Fibroblast of skin of back (primary cell): ENCODE results near the gene AKAP11. TPM values are rescaled to one million over a fixed set of nuclear protein-coding genes. Genes with fewer than 3 reads are reported as not detected.
"Not testable (repeated sequence)": the region's sequence is repeated elsewhere in the genome, so short reads cannot be mapped to it uniquely, and the experiment has no call there.

Source experiments
- DNase-seq: peaks from one replicate; pipeline ENCODE4 v3.0.0-alpha.2; 2013
- polyA plus RNA-seq, 2 experiments: library from polyadenylated mRNA; unstranded; fragments of 120-200 nt; gene quantifications; one replicate each; pipeline ENCODE4 v1.2.1, GENCODE V29; 2013; ENCODE audit not compliant: insufficient read length in 2 of 2

Gene AKAP11, protein sequence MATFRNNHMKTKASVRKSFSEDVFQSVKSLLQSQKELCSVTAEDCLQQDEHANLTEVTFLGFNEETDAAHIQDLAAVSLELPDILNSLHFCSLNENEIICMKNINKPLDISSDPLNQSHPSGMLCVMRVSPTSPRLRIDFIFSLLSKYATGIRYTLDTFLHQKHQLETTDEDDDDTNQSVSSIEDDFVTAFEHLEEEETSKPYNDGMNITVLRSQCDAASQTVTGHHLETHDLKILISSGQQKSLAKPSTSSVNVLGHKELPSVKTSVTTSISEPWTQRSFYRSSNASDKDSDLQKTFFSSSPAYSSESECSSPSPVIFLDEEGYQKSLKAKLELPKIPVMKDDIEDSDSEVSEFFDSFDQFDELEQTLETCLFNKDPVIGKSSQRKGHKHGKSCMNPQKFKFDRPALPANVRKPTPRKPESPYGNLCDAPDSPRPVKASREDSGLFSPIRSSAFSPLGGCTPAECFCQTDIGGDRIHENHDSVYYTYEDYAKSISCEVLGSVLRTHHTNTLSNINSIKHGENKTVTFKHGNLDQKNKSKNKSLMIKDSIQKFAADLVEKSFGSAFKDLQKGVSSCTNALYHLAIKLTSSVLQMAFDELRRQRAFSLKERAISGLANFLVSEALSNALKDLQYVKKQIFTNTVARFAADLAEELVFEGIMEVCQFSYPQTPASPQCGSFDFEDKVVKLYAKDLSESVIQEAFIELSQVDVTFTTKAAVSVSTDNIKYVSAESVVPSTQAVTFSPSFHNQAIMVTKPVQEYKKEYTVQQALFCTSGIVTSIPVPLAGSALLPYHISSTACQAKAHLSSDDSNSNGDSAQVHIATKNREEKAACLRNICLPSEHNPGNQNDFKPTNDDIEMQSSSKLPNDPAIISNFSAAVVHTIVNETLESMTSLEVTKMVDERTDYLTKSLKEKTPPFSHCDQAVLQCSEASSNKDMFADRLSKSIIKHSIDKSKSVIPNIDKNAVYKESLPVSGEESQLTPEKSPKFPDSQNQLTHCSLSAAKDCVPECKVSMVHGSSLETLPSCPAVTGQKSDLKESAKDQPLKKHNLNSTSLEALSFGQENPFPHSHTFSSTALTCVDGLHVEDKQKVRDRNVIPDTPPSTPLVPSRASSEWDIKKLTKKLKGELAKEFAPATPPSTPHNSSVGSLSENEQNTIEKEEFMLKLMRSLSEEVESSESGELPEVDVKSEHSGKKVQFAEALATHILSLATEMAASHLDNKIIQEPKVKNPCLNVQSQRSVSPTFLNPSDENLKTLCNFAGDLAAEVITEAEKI (N-terminal part only)
- polyA plus RNA-seq (2013, experiment 1 of 2; ENCODE audit: insufficient read length) = 16.6 TPM
- 18.7 TPM for polyA plus RNA-seq (2013, experiment 2 of 2; ENCODE audit: insufficient read length)

DNA sequence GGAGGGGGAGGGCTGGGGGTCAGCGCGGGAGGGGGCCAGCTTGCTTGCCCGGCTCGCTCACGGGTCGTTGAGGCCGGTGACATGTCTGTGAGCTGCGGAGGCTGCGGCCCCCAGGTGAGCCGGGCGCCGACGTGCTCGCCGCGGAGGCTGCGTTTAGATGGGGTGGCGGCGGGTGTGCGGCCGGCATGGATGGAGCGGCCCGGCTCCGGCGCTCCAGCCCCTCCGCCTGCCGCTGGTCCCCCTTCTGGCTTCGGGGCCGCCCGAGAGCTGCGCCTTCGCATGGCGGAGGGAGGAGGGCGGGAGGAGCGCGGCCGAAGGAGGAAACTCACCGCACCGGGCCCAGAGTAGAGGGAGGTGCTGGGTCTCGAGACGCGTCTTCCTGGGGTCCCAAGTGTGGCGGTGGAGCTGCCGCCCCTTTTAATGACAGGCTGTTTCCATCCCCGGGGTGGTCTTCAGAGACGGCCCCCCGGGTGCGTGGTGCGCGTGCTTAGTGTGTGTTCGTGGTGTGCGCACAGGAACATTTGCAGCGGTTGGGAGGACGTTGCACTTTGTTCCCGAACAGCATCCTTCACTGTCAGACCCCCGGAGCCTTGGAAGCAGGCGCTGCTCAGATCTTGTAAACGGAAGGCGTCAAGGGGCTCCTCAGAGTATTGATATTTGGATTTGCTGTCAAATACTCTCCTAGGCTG lies at the start of gene AKAP11:
Gene AKAP11 (plus strand): TSS at position 38 of the 689 bp plus-strand sequence. CDS start 14,197 bp downstream, outside the sequence.
- peak; percentile 57 for DNase-seq

DNA sequence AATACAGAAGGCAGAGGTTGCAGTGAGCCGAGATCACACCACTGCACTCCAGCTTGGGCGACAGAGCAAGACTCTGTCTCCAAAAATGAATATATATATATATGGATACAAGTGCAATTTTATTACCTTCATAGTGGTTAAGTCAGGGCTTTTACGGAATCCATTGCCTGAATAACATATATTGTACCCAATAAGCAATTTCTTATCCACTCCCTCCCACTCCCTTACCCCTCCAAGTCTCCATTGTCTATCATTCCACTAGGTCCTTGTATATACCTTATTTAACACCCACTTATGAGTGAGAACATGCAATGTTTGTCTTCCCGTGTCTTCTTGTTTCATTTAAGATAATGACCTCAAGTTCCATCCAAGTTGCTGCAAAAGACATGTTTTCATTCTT lies 48.3 kb upstream of the AKAP11 start:
- no peak for DNase-seq

DNA sequence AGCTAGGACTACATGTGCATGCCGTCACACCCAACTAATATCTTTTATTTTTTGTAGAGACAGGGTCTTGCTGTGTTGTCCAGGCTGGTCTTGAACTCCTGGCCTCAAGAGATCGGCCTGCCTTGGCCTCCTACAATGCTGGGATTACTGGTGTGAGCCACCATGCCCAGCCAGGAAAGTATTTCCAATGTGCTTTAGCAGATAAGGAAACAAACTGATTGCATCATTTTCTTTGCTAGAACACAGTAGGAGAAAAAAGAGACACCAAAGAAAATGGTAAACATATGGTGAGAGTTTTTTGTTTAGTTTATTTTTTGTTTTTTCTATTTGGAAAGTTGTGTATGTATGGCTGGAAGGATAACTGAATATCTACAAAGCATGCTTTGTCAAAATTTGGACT lies 46.9 kb upstream of the AKAP11 start:
- no peak for DNase-seq

DNA sequence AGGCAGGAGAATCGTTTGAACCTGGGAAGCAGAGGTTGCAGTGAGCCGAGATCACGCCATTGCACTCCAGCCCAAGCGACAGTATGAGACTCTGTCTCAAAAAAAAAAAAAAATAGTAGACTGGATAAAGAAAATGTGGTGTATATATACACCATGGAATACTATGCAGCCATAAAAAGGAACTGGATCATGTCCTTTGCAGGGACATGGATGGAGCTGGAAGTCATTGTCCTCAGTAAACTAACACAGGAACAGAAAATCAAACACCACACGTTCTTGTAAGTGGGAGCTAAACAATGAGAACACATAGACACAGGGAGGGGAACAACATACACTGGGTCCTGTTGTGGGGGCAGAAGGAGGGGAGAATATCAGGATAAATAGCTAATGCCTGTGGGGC lies 45.2 kb upstream of the AKAP11 start:
- not testable (repeated sequence) for DNase-seq

DNA sequence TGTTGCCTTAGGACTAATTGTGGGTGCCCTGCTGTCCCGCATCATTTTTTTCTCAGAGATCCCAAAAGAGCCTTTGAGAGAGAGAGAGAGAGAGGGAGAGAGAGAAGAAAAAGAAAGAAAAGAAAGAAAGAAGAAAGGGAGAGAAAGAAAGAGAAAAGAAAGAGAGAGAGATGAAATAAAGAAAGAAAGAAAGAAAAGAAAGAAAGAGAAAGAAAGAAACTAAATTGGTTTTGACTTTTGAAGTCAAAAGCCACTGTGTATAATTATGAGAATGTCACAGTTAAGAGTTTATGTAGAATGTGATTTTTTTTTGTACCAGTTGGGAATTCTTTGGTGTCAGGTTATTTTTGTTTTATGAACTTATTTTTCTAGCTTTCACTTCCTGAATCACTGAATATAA lies 43.4 kb upstream of the AKAP11 start:
- DNase-seq = no peak

DNA sequence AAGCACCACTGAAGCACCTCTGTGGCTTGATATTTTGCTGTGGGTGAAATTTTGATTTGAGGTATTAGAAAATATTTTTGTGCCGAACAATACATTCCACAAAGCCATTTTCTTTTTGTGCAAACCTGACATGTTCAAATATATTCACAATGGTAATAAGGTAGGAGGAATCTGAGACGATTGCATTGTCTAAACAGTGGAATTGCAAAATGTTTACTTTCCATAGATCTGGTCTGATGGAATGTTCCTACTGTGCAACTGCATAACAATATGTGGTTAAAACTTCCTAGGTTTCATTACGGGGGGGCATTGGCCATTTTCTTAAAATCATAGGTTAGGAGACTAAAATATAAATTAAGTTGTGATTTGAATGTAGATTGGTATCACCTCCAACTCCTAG lies 42.7 kb upstream of the AKAP11 start:
- no peak for DNase-seq

DNA sequence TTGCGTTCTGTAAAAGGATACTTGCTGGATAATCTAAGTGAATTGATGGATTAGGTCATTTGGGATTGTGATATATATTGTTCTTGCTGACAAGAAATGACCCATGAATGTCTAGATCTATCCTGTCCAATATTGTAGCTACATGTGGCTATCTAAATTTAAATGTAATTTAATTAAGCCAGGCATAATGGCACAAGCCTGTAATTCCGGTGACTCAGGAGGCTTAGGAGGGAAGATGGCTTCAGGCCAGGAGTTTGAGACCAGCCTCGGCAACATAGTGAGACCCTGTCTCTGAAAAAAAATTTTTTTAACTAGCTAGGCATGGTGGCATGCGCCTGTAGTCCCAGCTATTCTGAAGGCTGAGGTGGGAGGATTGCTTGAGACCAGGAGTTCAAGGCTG lies 39.3 kb upstream of the AKAP11 start:
- no peak for DNase-seq

DNA sequence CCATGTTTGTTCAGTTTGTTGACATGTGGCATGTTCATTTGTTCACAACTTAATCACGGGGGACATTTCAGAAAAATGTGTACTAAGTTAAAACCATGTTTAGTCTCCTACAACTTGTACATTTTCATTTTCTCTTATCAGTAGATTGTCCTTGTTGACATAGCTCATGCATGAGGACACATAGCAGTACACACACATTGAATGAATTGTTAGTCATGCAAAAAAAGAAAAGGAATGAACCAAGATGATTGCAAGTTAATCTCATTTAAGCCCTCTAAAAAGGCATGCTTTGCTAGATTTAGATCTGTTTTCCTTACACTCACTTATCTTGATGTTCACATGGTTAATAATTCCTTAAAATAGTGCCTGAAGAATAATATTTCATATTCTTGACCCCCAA lies 38.2 kb upstream of the AKAP11 start:
- peak; percentile 9 for DNase-seq

DNA sequence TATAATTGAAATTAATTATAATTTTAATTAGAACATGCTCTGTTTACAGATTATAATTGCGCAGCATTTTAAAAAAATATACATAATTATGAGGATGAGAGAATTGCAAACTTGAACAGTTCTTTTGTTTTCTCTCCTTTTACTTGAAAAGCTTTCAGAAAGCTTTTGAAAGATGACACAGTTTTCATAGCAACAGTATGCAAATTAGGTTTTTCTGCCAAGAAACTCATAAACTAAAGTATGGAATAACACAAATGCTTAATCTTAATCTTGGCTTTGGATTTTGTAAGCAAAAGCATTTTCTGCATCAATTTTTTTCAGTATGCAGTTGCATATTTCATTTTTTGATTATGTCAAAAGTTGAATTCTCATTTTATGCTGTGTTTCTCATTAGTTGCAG lies 32.8 kb upstream of the AKAP11 start:
- no peak for DNase-seq

DNA sequence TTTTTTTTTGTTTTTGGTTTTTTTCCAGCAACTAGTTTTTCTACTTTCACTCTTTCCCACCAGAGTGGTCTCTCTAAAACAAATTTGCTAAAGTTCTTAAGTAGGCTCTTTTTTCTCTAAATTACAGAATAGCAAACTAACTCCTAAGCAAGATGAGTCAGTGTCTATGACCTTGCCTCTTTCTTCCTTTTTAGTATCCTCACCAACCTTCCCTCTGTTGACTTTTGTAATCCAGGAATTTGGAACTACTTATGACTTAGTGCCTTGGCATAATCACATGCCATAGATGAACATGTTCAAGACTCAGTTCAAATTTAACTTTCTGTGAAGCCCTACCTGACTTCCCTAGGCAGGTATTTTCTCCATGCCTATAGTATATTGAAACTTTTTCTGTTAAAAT lies 32.3 kb upstream of the AKAP11 start:
- peak; percentile 72 for DNase-seq

DNA sequence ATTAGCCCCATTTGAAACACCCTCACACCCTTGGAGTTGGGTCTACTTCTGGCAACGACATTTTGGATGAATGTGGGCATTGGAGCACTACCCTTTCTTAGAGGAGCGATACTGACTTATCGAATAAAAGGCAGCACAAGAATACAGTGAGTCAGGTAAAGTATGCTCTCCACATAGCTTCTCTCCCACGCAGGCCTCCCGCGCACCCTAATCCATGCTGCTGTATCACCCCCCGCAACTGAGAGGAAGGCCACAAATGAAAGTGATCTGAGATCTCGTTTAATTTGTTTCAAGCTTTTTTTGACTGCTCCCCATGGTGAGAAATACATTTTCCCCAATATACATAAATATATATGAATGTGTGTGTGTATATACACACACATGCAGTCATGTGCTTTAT lies 25.4 kb upstream of the AKAP11 start:
- no peak for DNase-seq

DNA sequence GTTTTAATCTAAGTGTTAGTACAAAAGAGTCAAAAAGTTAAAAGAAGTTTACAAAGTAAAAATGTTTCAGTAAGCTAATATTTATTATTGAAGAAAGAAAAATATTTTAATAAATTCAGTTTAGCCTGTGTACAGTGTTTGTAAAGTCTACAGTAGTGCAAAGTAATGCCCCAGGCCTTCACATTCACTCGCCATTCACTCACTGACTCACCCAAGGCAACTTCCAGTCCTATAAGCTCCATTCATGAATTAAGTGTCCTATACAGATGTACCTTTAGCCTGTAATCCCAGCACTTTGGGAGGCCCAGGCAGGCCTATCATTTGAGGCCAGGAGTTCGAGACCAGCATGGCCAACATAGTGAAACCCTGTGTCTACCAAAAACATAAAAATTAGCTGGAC lies 24.1 kb upstream of the AKAP11 start:
- no peak for DNase-seq

DNA sequence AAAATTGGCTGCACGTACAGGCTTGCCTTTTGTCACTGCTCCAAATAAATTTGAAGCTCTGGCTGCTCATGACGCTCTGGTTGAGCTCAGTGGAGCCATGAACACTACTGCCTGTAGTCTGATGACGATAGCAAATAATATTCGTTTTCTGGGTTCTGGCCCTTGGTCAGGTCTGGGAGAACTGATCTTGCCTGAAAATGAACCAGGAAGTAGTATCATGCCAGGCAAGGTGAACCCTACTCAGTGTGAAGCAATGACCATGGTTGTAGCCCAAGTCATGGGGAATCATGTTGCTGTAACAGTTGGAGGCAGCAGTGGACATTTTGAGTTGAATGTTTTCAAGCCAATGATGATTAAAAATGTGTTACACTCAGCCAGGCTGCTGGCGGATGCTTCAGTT lies 16.1 kb upstream of the AKAP11 start:
- DNase-seq = no peak

DNA sequence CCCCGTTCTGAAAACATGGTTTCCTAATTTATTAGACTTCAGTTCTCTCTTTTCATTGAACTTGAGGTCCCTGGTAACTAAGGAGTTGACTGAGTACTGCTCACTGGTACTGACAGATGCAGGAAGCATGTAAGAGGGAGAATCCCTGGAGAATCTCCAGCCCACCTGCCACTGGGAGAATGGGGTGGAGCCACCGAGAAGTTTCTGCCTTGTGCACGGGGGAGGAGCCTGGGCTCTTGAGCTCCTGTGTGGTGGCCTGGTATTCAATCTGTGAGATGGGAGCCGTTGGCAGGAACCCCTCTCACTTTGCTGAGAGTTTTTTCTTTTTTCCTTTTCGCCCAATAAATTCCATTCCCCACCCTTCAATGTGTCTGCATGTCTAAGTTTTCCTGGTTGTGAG lies 13.2 kb upstream of the AKAP11 start:
- no peak for DNase-seq

DNA sequence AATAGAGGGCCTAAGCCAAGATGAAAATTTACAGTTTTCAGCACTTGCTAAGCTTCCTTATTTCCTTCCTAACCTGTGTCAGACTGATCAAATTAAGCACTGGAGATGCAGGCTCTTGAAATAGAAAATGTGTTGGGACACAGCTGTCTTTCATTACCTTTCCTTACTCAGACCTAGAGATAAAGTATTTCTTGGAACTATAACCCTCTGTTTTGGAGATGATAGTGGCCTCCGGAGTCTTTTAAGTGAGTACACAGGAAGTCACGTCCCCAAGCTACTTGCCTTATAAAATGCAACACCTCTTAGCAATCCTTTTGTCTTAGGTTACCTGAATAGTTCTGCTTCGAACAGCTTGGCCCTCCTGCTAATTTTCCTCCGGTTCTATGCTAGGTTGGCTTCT lies 12.4 kb upstream of the AKAP11 start:
- no peak for DNase-seq

DNA sequence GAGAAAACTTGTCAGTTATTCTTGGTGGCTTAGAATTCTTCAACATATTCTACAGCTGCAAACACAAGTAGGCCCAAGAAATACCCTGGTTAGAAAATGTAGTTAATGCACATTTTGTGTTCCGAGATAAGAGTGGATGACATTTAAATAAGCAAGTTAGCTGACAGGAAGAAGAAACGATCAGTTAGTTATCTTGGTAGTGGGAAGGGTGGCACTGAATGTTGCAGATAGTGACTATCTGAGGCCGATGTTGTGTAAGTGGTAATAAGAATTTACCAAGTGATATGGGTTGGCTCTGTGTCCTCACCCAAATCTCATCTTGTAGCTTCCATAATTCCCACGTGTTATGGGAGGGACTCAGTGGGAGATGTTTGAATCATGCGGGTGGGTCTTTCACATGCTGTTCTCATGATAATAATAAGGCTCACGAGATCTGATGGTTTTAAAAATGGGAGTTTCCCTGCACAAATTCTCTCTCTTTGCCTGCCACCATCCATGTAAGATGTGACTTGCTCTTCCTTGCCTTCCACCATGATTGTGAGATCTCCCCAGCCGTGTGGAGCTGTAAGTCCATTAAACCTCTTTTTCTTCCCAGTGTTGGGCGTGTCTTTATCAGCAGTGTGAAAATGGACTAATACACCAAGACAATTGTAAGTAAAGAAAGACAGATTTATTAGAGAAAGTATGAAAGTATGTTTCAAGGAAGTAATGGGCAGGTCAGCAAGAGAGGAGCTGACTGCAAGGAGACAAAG lies 10.9 kb upstream of the AKAP11 start:
- DNase-seq = no peak

DNA sequence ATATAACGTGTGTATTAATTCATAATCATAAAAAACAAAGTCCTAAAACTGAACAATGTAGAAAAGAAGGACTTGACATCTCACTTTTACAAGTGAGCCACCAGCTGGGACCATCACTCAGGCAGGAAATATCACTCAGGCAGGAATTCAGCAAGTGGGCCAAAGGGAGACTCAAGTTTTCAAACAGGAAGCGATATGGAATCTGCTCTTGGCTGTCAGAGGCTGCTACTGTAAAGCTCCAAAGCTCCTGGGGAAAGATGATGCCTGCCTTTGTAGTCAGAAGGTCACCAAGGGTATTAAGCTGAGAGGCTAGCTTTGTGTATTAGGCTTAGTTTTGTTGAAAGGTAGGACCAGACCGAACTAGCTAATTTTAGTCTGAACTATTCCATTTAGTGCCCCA lies 5.5 kb upstream of the AKAP11 start:
- peak; percentile 71 for DNase-seq

DNA sequence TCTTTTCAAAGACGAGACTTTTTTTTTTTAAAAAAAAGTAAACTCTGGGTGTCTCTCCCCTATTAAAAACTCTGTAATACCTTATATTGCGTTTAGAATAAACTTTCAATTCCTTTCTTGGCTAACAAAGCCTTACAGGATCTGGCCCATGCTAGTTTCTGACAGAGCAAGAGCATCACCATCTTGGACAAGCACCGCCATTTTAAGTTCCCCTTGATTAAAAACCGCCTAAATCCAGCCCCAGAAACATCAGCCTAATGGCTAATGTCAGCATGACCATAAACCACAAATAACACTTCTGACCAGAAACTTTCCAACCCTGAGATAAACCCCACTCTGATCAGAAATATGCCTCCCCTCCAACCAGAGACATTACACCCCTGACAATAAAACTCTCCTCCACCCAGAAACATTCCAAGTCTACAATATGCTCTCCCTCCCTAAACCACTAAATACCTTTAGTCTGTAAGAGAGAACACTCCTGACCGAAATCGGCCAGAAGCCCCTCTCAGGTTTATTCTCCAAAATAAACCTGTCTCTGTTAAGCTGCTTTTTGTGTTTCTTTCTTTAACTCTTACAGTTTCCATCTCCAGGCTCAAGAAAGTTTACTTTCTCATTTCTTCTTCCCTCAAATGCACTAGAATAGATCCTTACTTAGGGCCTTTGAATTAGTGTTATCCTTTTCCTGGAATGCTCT lies 1.6 kb upstream of the AKAP11 start:
- DNase-seq = no peak

DNA sequence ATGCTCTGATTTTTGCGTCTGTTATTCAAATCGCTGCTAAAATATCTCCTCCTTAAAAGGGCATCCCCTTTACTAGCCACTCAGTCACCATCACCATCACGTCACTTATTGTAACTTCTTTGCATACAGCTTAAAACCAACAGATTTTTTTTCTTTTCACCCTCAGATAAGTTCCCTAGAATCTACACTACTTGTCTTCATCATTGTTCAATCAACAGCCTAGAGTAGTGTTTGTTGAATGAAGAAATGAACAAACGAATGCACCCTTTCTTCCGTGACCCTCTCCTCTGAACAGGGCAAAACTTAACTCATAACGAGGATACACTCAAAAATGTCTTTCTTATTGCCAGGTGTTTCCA lies 1.1 kb upstream of the AKAP11 start:
- DNase-seq = no peak

DNA sequence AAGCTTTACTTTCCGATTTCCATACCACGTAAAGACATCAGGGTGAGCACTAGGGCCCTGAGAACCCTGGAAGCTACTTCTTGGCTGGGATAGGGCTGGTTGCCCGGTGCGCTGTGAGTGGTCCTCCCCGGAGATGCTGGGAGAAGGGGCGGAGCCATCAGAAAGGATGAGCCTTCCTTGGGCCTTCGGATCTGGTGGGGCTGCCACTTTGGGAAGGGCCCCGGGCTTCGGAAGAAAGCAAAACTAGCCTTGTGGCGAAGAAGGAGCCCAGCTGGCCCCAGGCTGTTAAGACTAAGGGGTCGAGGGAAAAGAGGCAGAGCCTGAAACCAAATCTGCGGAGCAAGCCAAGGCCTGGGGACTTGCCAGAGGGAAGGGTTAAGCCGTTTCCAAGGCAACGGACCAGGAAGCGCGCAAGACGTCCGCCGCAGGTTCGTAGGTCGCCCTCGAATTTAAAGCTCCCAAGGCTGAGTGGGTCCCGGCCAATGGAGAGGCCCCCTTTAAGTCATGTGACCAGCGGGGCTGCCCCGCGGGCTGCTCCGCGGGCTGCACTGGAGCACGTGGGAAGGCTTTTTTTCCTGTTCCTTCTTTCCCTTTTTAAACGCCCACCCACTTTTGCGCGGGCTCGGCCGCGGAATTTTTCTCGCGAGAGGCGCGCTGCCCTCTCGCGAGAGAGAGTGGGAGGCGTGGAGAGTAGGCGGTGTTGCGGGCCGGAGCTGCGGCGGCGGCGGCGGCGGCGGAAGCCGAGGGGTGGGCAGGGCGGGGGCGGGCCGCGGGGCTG lies 426 bp upstream of the AKAP11 start:
- DNase-seq = peak; percentile 98
